ENCODE results near the gene FNBP1L. TPM values are rescaled to one million over a fixed set of nuclear protein-coding genes. Genes with fewer than 3 reads are reported as not detected.

FNBP1L gene
- total and polyA plus RNA-seq, 9 of the 15 experiments (the other 6 are each of a cell fraction or from before 2014, with no cell fraction given): 1.4 to 6.9 (median 5.9) TPM

- TF ChIP-seq SREBF2 (CRISPR knock-in tag; IDR thresholded peaks at IDR 0.05) (no peak), SRSF1 (IDR thresholded peaks at IDR 0.05; ENCODE audit: low read depth, low read length) (no peak), FOXJ3 (CRISPR knock-in tag; IDR thresholded peaks at IDR 0.05) (no peak), XRCC4 (IDR thresholded peaks at IDR 0.05; ENCODE audit: extremely low read depth, insufficient read depth, insufficient read length) (no peak), ZNF609 (CRISPR knock-in tag; IDR thresholded peaks at IDR 0.05; ENCODE audit: borderline replicate concordance) (no peak), NR3C1 (CRISPR knock-in tag; IDR thresholded peaks at IDR 0.05) (no peak), SMC3 (conservative IDR thresholded peaks at IDR 0.05; ENCODE audit: insufficient read depth, low read depth, low read length) (no peak)
Observed at GRCh38 chr1:93426181-93426580, 21.7 kb upstream of the FNBP1L start (continued).

- H3K9me3 ChIP-seq (replicated peaks; ENCODE audit: control insufficient read depth, insufficient read depth, low read depth, low read length): 0 out of 2 replicates have a peak, but pooled peaks cover 2% of the 10 kb centered on the region
- TF ChIP-seq NUFIP1 (IDR thresholded peaks at IDR 0.05; ENCODE audit: partially characterized antibody) (no peak), HDAC6 (IDR thresholded peaks at IDR 0.05; ENCODE audit: low read depth, low read length) (no peak), ZNF197 (CRISPR knock-in tag; IDR thresholded peaks at IDR 0.05; ENCODE audit: low read depth) (no peak), TGIF2 (CRISPR knock-in tag; IDR thresholded peaks at IDR 0.05) (no peak), ZNF518B (CRISPR knock-in tag; IDR thresholded peaks at IDR 0.05) (no peak), PCBP1 (IDR thresholded peaks at IDR 0.05; ENCODE audit: low read depth, low read length, poor library complexity, severe bottlenecking) (no peak), STAT5A (IDR thresholded peaks at IDR 0.05; ENCODE audit: borderline replicate concordance, low read length) (no peak), SLC30A9 (CRISPR knock-in tag; IDR thresholded peaks at IDR 0.05) (no peak)
Observed at GRCh38 chr1:93427656-93428055, 20.3 kb upstream of the FNBP1L start.

More at GRCh38 chr1:93427656-93428055, 20.3 kb upstream of the FNBP1L start:
- H2AFZ ChIP-seq (ENCODE audit: low read depth, low read length): no peak overlapping the region
- no peak overlapping the region for H3K4me2 ChIP-seq (ENCODE audit: insufficient read depth, low read length)
- H3K9ac ChIP-seq (ENCODE audit: insufficient read depth in 1 of 2, low read depth in 2 of 2, low read length in 2 of 2): no peak overlapping the region
- no peak overlapping the region for H3K4me3 ChIP-seq
- DNase-seq (ENCODE audit: extremely low read depth in 1 of 4, low spot score in 3 of 4) (no peak), ATAC-seq (no peak), FAIRE-seq (no peak)
- no TSS peak for BruUV-seq (replicated peaks)
- intact Hi-C loops (cut with micrococcal nuclease): no loop called here
- H3K4me1 ChIP-seq (replicated peaks in 1 of 2; ENCODE audit: control insufficient read depth in 2 of 2, insufficient read depth in 2 of 2, low read length in 2 of 2): no peaks in the 10 kb centered on the region
- H3K9me1 ChIP-seq (ENCODE audit: control insufficient read depth, insufficient read depth, low read length): no peaks in the 10 kb centered on the region
- H3K36me3 ChIP-seq (ENCODE audit: control insufficient read depth, insufficient read depth, low read length): no peaks in the 10 kb centered on the region
- no peak overlapping the region for H3K27ac ChIP-seq (ENCODE audit: extremely low read depth, low read depth, low read length)
- H4K20me1 ChIP-seq (replicated peaks; ENCODE audit: control insufficient read depth, insufficient read depth, low read length): no peaks in the 10 kb centered on the region
- in situ Hi-C loops (cut with MboI): no loop called here
- no peaks in the 10 kb centered on the region for H3K27me3 ChIP-seq (ENCODE audit: control insufficient read depth in 2 of 2, insufficient read depth in 2 of 2, low read length in 2 of 2)
- CTCF ChIA-PET (ENCODE audit: low intra/inter-chr PET ratio): no interaction called here
- WGBS (ENCODE audit: insufficient coverage, low coverage, missing lambda C conversion rate): 0% methylated on average over 3 of the region's 3 CpGs
- POLR2A ChIA-PET: no interaction called here
- H3K79me2 ChIP-seq (ENCODE audit: control insufficient read depth, insufficient read depth, low read length): no peaks in the 10 kb centered on the region
